ENCODE results near the gene LRIG1.

The LRIG1 gene

DNA sequence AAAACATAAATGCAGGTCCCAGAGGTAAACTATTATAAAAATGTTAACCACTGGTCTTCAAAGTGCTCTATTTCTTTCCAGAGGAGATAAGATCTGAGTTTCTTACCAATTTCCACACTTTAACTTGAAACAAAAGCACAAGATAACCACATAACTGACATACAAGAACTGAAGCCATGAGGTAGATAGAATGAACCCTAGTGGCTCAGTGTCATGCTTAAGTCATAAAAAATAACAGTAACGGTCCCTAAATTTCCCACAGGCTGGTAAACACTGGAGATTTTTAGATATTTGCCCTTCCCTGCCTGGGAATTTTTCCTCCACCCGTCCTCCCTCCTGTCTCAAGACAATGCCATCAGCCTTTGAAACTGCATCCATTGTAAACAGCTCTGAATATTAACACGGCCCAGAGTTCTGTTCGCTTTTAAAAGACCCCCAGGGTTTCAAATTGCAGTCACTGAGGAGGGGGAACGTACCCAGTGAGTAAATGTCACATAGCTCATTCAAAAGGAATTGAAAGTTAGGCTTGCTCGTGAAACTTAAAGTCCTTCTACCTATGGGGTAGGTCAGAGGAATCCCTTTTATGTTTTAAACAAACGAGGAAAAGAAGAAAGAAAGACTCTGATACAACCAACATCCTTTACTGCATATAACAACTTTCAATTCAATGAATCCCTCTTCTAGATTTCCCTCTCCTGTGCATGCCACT, 5.7 kb downstream of the LRIG1 start:
- no peak overlapping the region for H3K4me3 ChIP-seq (replicated peaks; ENCODE audit: low read depth, low read length)
- TF ChIP-seq, protein P1, sequence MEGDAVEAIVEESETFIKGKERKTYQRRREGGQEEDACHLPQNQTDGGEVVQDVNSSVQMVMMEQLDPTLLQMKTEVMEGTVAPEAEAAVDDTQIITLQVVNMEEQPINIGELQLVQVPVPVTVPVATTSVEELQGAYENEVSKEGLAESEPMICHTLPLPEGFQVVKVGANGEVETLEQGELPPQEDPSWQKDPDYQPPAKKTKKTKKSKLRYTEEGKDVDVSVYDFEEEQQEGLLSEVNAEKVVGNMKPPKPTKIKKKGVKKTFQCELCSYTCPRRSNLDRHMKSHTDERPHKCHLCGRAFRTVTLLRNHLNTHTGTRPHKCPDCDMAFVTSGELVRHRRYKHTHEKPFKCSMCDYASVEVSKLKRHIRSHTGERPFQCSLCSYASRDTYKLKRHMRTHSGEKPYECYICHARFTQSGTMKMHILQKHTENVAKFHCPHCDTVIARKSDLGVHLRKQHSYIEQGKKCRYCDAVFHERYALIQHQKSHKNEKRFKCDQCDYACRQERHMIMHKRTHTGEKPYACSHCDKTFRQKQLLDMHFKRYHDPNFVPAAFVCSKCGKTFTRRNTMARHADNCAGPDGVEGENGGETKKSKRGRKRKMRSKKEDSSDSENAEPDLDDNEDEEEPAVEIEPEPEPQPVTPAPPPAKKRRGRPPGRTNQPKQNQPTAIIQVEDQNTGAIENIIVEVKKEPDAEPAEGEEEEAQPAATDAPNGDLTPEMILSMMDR (IDR thresholded peaks at IDR 0.05; ENCODE audit: low read length, missing control alignments), result no peak
- no peak for DNase-seq (ENCODE audit: low read depth)

GRCh38 chr3:66493458-66494099, 7.2 kb downstream of the LRIG1 start:
- no peak for DNase-seq (ENCODE audit: low read depth)
- TF ChIP-seq, protein P1 (IDR thresholded peaks at IDR 0.05; ENCODE audit: low read length, missing control alignments), result no peak

GRCh38 chr3:66492672-66493071, 8.2 kb downstream of the LRIG1 start:
- TF ChIP-seq, protein P1 (IDR thresholded peaks at IDR 0.05; ENCODE audit: low read length, missing control alignments), result no peak
- H3K4me3 ChIP-seq (replicated peaks; ENCODE audit: low read depth, low read length), result no peak overlapping the region
- no peak for DNase-seq (ENCODE audit: low read depth)

More at GRCh38 chr3:66493458-66494099, 7.2 kb downstream of the LRIG1 start:
- H3K4me3 ChIP-seq (replicated peaks; ENCODE audit: low read depth, low read length), result no peak overlapping the region

GRCh38 chr3:66492071-66492470, 8.8 kb downstream of the LRIG1 start:
- no peak for DNase-seq (ENCODE audit: low read depth)
- H3K4me3 ChIP-seq (replicated peaks; ENCODE audit: low read depth, low read length), result no peak overlapping the region
- TF ChIP-seq, protein P1 (IDR thresholded peaks at IDR 0.05; ENCODE audit: low read length, missing control alignments), result no peak

- TF ChIP-seq, protein P1 (IDR thresholded peaks at IDR 0.05; ENCODE audit: low read length, missing control alignments), result no peak
- no peak for DNase-seq (ENCODE audit: low read depth)
- no peak overlapping the region for H3K4me3 ChIP-seq (replicated peaks; ENCODE audit: low read depth, low read length)
Observed at GRCh38 chr3:66490984-66491383, 9.8 kb downstream of the LRIG1 start.

DNA sequence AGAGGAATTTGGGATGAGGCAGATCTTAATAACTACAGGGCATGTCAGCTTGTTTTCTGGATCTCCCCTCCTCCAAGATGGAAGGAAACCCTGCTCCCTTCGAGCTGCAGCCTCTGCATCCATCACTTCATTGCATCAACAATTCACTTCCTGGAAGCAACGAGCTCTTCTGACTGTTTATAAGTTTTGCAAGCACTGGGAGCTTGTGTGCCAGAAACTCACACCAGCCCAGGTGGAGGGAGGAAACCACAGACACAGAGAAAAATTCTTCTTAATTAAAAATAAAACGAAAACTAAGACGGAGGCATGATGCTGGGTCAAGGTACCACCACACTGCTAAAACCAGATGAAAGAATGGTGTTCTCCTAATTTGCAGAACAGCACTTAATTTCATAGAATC, 10.6 kb downstream of the LRIG1 start:
- DNase-seq (ENCODE audit: low read depth), result peak; percentile 55
- no peak overlapping the region for H3K4me3 ChIP-seq (replicated peaks; ENCODE audit: low read depth, low read length)
- TF ChIP-seq, protein P1 (IDR thresholded peaks at IDR 0.05; ENCODE audit: low read length, missing control alignments), result no peak
